ENCODE data around the gene SLC12A3. TPM values are rescaled to one million over a fixed set of nuclear protein-coding genes. Genes with fewer than 3 reads are reported as not detected.

Gene SLC12A3
- total RNA-seq, 4 donors from 2014 or later: not detected

GRCh38 chr16:56861756-56862155 lies 3.3 kb upstream of the SLC12A3 start:
- no peak for TF ChIP-seq CTCF (IDR thresholded peaks at IDR 0.05; ENCODE audit: low read depth)

- no peak for TF ChIP-seq CTCF (IDR thresholded peaks at IDR 0.05; ENCODE audit: low read depth)
Measured at GRCh38 chr16:56862776-56863175, 2.2 kb upstream of the SLC12A3 start.

DNA sequence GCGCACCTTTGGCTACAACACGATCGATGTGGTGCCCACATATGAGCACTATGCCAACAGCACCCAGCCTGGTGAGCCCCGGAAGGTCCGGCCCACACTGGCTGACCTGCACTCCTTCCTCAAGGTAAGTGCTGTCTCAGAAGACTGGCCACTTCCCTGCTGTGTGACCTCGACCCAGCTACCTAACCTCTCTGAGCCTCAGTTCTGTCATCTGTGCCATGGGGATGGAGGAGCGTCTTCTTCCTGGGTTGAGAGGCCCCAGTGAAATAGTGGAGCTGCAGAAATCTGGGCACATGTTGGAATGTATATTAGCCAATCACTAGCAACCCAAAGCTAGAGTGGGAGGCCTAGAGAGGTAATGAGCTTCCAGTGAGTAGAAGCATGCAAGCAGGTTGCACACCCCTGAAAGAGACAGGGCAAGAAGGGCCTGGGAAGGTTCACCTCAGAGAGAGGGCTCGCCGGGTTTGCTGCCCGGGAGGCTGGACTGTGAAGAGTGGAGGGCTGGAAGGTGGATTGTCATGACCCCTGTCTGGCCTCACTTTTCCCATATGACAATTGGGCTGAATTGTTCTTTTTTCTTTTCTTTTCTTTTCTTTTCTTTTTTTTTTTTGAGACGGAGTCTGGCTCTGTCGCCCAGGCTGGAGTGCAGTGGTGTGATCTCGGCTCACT lies 521 bp downstream of the SLC12A3 start:
- TF ChIP-seq CTCF (IDR thresholded peaks at IDR 0.05; ENCODE audit: low read depth): no peak

DNA sequence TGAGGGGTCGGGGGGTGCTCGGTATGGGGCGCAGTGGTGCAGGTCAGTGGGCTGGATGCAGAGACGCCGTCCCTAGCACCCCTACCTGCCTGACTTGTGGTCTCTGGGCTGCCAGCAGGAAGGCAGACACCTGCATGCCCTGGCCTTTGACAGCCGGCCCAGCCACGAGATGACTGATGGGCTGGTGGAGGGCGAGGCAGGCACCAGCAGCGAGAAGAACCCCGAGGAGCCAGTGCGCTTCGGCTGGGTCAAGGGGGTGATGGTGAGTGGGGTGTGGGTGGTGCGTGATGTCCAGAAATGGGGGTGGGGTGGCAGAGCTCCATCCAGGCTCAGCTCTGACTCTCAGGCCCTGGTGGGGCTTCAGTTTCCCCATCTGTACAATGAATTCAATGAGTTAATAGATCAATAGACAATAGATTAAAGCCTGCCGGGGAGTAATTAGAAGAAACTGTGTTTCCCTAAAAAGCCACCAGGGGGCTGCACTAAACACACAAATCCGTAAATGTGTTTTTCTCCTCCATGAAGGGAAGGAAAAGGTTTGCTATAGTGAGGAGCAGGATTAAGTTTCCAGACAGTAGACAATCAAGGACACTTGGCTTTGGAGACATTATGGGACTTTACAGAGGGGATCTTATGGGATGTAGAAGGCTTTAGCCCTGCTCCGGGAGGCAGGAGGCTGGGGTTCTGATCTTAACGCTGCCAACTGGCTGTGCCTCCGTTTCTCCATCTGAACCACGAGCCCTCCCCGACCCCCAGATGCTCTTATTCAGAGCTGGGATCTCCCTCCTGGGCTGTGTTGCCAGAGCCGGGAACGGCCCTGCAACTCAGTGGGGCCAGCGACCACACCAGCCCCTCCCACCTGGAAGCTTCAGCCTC lies 2.2 kb downstream of the SLC12A3 start:
- no peak for TF ChIP-seq CTCF (IDR thresholded peaks at IDR 0.05; ENCODE audit: low read depth)

- TF ChIP-seq CTCF (IDR thresholded peaks at IDR 0.05; ENCODE audit: low read depth): no peak
Measured at GRCh38 chr16:56868175-56868574, 3.2 kb downstream of the SLC12A3 start.

- no peak for TF ChIP-seq CTCF (IDR thresholded peaks at IDR 0.05; ENCODE audit: low read depth)
Measured at GRCh38 chr16:56869513-56870275, 4.7 kb downstream of the SLC12A3 start.
